Lung (tissue), 12 donors: ENCODE measurements around the gene MYO5B. TPM values are rescaled to one million over a fixed set of nuclear protein-coding genes. Genes with fewer than 3 reads are reported as not detected.

Source experiments
- ATAC-seq: fragments of 200-7000 bp; cut with Tn5 transposase; one replicate; pipeline ENCODE4 v1.9.1; 2020; ENCODE audit warnings: moderate number of reproducible peaks; ENCODE audit not compliant: insufficient read depth, low FRiP score
- DNase-seq, 3 donors: peaks; one replicate each; pipeline ENCODE4 v3.0.0-alpha.2; 2013 to 2017
- H3K27ac ChIP-seq, 2 donors: one replicate each; pipeline ENCODE4 v1.5.1; 2013; ENCODE audit warnings: mild to moderate bottlenecking in 2 of 2, moderate library complexity in 2 of 2, control low read depth in 1 of 2, inconsistent platforms in 1 of 2, low read depth in 1 of 2, low read length in 1 of 2
- H3K27me3 ChIP-seq, 3 donors: one replicate each; pipeline ENCODE4 v1.5.1; 2013; ENCODE audit warnings: low read length in 2 of 3; ENCODE audit not compliant: control insufficient read depth in 3 of 3, insufficient read depth in 3 of 3
- H3K36me3 ChIP-seq, 4 donors: one replicate each; pipeline ENCODE4 v1.5.1; 2013; ENCODE audit warnings: low read length in 4 of 4, mild to moderate bottlenecking in 1 of 4, moderate library complexity in 1 of 4; ENCODE audit not compliant: control insufficient read depth in 4 of 4, insufficient read depth in 4 of 4
- H3K4me1 ChIP-seq, 5 donors: one replicate each; pipeline ENCODE4 v1.5.1; 2013; ENCODE audit warnings: low read length in 5 of 5, mild to moderate bottlenecking in 2 of 5, moderate library complexity in 1 of 5; ENCODE audit not compliant: control insufficient read depth in 5 of 5, insufficient read depth in 5 of 5
- H3K4me3 ChIP-seq: one replicate; pipeline ENCODE4 v1.5.1; 2013; ENCODE audit warnings: mild to moderate bottlenecking, control low read depth, moderate library complexity
- H3K9ac ChIP-seq, 2 donors: one replicate each; pipeline ENCODE4 v1.5.1; 2013; ENCODE audit warnings: low read length in 2 of 2, control low read depth in 1 of 2; ENCODE audit not compliant: insufficient read depth in 1 of 2
- H3K9me3 ChIP-seq, 4 donors: one replicate each; pipeline ENCODE4 v1.5.1; 2013; ENCODE audit warnings: low read length in 3 of 4, mild to moderate bottlenecking in 1 of 4, moderate library complexity in 1 of 4; ENCODE audit not compliant: control insufficient read depth in 4 of 4, insufficient read depth in 3 of 4
- WGBS, 2 donors: extraction: QIAGEN DNeasy Blood & Tissue Kit; methylation state at CpG; one replicate each; pipeline ENCODE4 v1.1.7; 2013; 5-methylcytosine and 5-hydroxymethylcytosine counted together
- polyA plus RNA-seq, 2 donors: library from polyadenylated mRNA; stranded (reverse); fragments of 200-250 nt; gene quantifications; one replicate each; pipeline ENCODE4 v1.2.1, GENCODE V29; 2013
- total RNA-seq, 2 donors: library from RNA; depleted of rRNA in 1 of 2; stranded (reverse); fragments of >200 nt in 1 of 2; gene quantifications; one replicate each; pipeline ENCODE4 v1.2.1, GENCODE V29; 2014 to 2021
- TF ChIP-seq, protein P1 (sequence below): IDR thresholded peaks from 2 replicates; pipeline ENCODE4 v1.5.1; 2012; ENCODE audit warnings: mild to moderate bottlenecking; ENCODE audit errors: control extremely low read depth, extremely low read depth
- donor health status: control.
- donor health status: control.
- donor health status: Bipolar disorder and iron deficiency.
- donor health status: healthy.
- donor health status: DM: yes; HTN: yes; CAD: no.

Gene MYO5B
- total and polyA plus RNA-seq, 4 donors = 9.7 to 25.6 (median 19.7) TPM

- Histone ChIP-seq H3K9ac (no peak overlapping the region), H3K27ac (no peak overlapping the region), H3K9me3 (no peaks in the 10 kb centered on the region), H3K27me3 (no peaks in the 10 kb centered on the region), H3K36me3 (peaks cover 0 to 1% (median 0%) of the 10 kb centered on the region in 4 donors), H3K4me1 (peaks cover 0 to 7% (median 0%) of the 10 kb centered on the region in 5 donors), H3K4me3 (no peak overlapping the region)
- WGBS, 2 donors = 52 to 89% methylated on average over 3 of the region's 3 CpGs
- no peak for DNase-seq
- no peak for ATAC-seq
- TF ChIP-seq, protein P1, sequence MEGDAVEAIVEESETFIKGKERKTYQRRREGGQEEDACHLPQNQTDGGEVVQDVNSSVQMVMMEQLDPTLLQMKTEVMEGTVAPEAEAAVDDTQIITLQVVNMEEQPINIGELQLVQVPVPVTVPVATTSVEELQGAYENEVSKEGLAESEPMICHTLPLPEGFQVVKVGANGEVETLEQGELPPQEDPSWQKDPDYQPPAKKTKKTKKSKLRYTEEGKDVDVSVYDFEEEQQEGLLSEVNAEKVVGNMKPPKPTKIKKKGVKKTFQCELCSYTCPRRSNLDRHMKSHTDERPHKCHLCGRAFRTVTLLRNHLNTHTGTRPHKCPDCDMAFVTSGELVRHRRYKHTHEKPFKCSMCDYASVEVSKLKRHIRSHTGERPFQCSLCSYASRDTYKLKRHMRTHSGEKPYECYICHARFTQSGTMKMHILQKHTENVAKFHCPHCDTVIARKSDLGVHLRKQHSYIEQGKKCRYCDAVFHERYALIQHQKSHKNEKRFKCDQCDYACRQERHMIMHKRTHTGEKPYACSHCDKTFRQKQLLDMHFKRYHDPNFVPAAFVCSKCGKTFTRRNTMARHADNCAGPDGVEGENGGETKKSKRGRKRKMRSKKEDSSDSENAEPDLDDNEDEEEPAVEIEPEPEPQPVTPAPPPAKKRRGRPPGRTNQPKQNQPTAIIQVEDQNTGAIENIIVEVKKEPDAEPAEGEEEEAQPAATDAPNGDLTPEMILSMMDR = no peak
These were observed 360.7 kb downstream of the MYO5B start for GRCh38 chr18:49834258-49834657.

DNA sequence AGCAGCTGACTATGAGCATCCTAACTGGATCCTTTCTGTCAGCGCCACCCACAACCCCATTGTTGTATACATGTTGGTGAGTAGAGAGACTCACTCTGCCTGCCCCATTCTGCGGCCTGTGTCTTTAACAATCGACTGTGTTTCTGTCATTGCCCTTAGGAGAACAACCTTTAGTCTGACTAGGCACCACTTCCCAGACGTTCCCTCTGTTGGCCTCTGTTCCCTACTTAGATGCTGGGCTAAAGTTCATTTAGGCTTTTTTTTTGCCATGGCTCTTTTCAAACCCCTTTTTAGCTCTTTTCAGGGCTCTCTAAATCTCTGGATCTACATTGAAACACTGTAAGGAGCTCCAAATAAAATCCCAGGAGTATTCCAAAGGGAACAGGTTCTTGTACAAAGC, 361.1 kb downstream of the MYO5B start:
- Histone ChIP-seq H3K27ac (no peak overlapping the region), H3K9ac (no peak overlapping the region), H3K4me3 (no peak overlapping the region), H3K27me3 (no peaks in the 10 kb centered on the region), H3K9me3 (no peaks in the 10 kb centered on the region), H3K4me1 (peaks cover 0 to 7% (median 0%) of the 10 kb centered on the region in 5 donors), H3K36me3 (peaks cover 0 to 1% (median 0%) of the 10 kb centered on the region in 4 donors)
- TF ChIP-seq, protein P1 = no peak
- ATAC-seq (no peak), DNase-seq (no peak)
- WGBS, 2 donors = 85 to 93% methylated on average over 4 of the region's 4 CpGs

DNA sequence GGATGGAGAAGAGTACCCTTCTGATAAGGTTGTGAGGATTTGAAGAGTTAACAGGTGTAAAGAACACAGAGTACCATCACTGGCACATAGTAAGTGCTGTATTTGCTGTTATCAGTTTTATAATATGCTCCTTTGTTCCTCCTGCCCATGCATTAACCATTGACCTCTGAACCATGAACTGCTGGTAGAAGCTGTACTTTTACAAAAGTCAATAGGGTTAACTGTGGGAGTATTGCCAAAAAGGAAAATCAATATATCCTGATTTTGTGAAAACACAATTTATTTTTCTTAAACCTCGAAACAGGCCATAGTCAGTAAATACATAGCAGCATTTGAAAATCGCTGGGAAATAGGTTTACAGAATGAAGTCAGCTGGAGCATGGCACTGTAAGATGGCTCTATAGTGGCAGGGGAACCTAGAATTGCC, 362.7 kb downstream of the MYO5B start:
- DNase-seq (no peak), ATAC-seq (no peak)
- Histone ChIP-seq H3K9ac (no peak overlapping the region), H3K27ac (no peak overlapping the region), H3K9me3 (peaks cover 0 to 9% (median 2%) of the 10 kb centered on the region in 4 donors), H3K4me1 (peaks cover 0 to 7% (median 0%) of the 10 kb centered on the region in 5 donors), H3K27me3 (no peaks in the 10 kb centered on the region), H3K4me3 (no peak overlapping the region), H3K36me3 (peaks cover 0 to 1% (median 0%) of the 10 kb centered on the region in 4 donors)
- 84 to 89% methylated on average over 2 of the region's 2 CpGs for WGBS, 2 donors
- TF ChIP-seq, protein P1 = no peak

- ATAC-seq (no peak), DNase-seq (no peak)
- Histone ChIP-seq H3K36me3 (no peaks in the 10 kb centered on the region), H3K9ac (no peak overlapping the region), H3K27me3 (no peaks in the 10 kb centered on the region), H3K4me1 (no peaks in the 10 kb centered on the region), H3K9me3 (peaks cover 0 to 10% (median 2%) of the 10 kb centered on the region in 4 donors), H3K27ac (no peak overlapping the region), H3K4me3 (no peak overlapping the region)
- WGBS, 2 donors = 98 to 100% methylated on average over 1 of the region's 1 CpG
- TF ChIP-seq, protein P1 = no peak
These were observed 367.0 kb downstream of the MYO5B start for GRCh38 chr18:49827996-49828395.
